ENCODE measurements around the gene KCNS1.

- no peak for TF ChIP-seq FOXM1 (IDR thresholded peaks at IDR 0.05; ENCODE audit: borderline replicate concordance)
- no peak for TF ChIP-seq BHLHE40 (IDR thresholded peaks at IDR 0.05; ENCODE audit: borderline replicate concordance)
- TF ChIP-seq ELF4 (IDR thresholded peaks at IDR 0.05) = no peak
- TF ChIP-seq SUZ12 (IDR thresholded peaks at IDR 0.05) = no peak
- no peak for TF ChIP-seq PKNOX1 (IDR thresholded peaks at IDR 0.05)
- TF ChIP-seq CTBP1 (IDR thresholded peaks at IDR 0.05; ENCODE audit: borderline replicate concordance) = no peak
- no peak for TF ChIP-seq SP1 (IDR thresholded peaks at IDR 0.05)
These were observed 51.5 kb downstream of the KCNS1 start for GRCh38 chr20:45049438-45049837.

All from HEK293T (cell line).